Activated CD8-positive, alpha-beta memory T cell treated with anti-CD3 and anti-CD28 coated beads, Interleukin-2, amount 10 ng/mL, durations not matched to agents 7 days and 5 days (primary cell): Measurements from ENCODE around the gene C12orf75. TPM values are rescaled to one million over a fixed set of nuclear protein-coding genes. Genes with fewer than 3 reads are reported as not detected.
"Not testable (repeated sequence)": the region's sequence is repeated elsewhere in the genome, so short reads cannot be mapped to it uniquely, and the experiment has no call there.

Experiments used
- ATAC-seq: fragments of 150-1000 bp; cut with Tn5 transposase; one replicate; pipeline ENCODE4 v1.10.0; 2021; ENCODE audit warnings: moderate library complexity
- CTCF ChIA-PET: fragments of 350-600 bp; sonication (Branson Sonifier 250); formaldehyde crosslinking; loops from one replicate; lab custom pipeline; 2021; ENCODE audit warnings: antibody characterized with exemption; lab: Charles Lee
- DNase-seq: peaks from one replicate; pipeline ENCODE4 v3.0.0-alpha.2; 2020
- H3K27ac Mint-ChIP-seq: one replicate; pipeline ENCODE4 v1.8.0; 2021; ENCODE audit warnings: mild to moderate bottlenecking, mixed read lengths
- H3K27me3 Mint-ChIP-seq: one replicate; pipeline ENCODE4 v1.8.0; 2021; ENCODE audit warnings: mixed read lengths
- H3K36me3 Mint-ChIP-seq: one replicate; pipeline ENCODE4 v1.8.0; 2021; ENCODE audit warnings: mild to moderate bottlenecking, mixed read lengths
- H3K4me1 Mint-ChIP-seq: one replicate; pipeline ENCODE4 v1.8.0; 2021; ENCODE audit warnings: mixed read lengths
- H3K4me3 Mint-ChIP-seq: one replicate; pipeline ENCODE4 v1.8.0; 2021; ENCODE audit warnings: mild to moderate bottlenecking, moderate library complexity, mixed read lengths
- H3K9me3 Mint-ChIP-seq: one replicate; pipeline ENCODE4 v1.8.0; 2022; ENCODE audit warnings: low read depth, mixed read lengths
- total RNA-seq, 2 experiments: library from RNA; stranded (reverse); gene quantifications; one replicate each; pipeline ENCODE4 v1.2.3, GENCODE V29; 2021

C12orf75 gene
- total RNA-seq, 2 experiments from 2014 or later: 277 to 318 TPM

DNA sequence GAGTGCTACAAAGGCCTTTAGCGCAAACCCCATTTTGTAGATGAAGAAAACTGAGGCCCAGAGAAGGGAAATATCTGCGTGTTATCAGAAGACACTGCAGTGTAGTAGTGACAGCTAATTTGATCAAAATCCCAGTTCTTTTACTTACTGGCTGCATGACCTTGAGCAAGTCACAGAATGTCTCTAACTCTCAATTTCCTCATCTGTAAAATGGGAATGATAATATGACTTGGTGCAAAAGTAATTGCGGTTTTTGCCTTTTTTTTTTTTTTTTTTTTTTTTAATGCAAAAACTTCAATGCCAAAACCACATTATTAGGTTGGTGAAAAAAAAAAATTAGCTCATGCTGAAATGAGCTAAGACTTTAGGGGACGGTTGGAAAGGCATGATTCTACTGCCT is 69.7 kb downstream of the C12orf75 start:
- Mint-ChIP-seq H3K27ac (no peak overlapping the region), H3K27me3 (no peaks in the 10 kb centered on the region), H3K36me3 (peaks cover 54% of the 10 kb centered on the region), H3K4me1 (no peaks in the 10 kb centered on the region), H3K9me3 (peaks cover 23% of the 10 kb centered on the region), H3K4me3 (no peak overlapping the region)
- no peak for ATAC-seq
- CTCF ChIA-PET: no interaction called here
- DNase-seq: no peak

DNA sequence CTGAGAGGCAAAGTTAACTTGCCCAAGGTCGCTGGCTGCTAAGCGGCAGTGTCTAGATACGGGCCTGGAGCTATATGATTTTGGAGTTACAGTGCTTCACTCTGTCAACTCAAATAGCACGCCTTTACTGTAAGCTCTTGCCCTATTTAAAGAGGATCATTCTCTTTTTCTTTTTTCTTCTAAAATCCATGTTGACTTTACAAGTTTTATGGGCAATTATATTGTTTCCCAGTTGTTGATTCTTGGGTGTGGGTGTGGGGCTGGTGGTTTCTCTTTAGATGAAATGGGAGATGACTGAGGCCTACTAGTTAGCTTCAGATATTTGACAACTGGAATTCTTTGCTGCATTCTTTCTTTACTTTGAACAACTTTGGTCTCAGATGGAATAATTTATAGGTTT is 70.7 kb downstream of the C12orf75 start:
- CTCF ChIA-PET: no interaction called here
- H3K36me3 Mint-ChIP-seq: peaks cover 55% of the 10 kb centered on the region
- H3K27me3 Mint-ChIP-seq: no peaks in the 10 kb centered on the region
- peaks cover 23% of the 10 kb centered on the region for H3K9me3 Mint-ChIP-seq
- no peak overlapping the region for H3K4me3 Mint-ChIP-seq
- H3K4me1 Mint-ChIP-seq: no peaks in the 10 kb centered on the region
- H3K27ac Mint-ChIP-seq: no peak overlapping the region
- ATAC-seq (no peak), DNase-seq (no peak)

DNA sequence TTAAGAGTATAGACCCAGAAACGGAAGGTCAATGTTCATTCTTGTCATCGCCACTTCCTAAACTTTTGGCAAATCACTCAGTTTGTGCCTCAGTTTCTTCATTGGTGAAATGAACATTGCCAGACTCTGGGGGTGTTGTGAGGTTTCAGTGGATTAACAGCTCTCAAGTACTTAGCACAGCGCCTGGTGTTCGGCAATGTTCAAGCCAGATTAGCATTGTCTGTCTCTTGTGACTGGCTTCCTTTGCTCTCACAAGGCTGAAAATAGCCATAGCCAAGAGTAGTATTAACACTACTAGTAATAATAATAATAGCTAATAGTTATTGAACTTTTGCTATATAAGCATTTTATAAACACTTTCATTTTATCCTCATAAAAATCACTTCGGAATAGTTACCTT is 71.9 kb downstream of the C12orf75 start:
- Mint-ChIP-seq H3K4me1 (no peaks in the 10 kb centered on the region), H3K27ac (no peak overlapping the region), H3K27me3 (no peaks in the 10 kb centered on the region), H3K9me3 (peaks cover 21% of the 10 kb centered on the region), H3K4me3 (no peak overlapping the region), H3K36me3 (peaks cover 49% of the 10 kb centered on the region)
- ATAC-seq (no peak), DNase-seq (no peak)
- CTCF ChIA-PET: interaction anchor here (1.6 kb wide), 1 partner anchor 19 kb away, joined by 4 read pairs; no protein-coding TSS in a partner anchor

DNA sequence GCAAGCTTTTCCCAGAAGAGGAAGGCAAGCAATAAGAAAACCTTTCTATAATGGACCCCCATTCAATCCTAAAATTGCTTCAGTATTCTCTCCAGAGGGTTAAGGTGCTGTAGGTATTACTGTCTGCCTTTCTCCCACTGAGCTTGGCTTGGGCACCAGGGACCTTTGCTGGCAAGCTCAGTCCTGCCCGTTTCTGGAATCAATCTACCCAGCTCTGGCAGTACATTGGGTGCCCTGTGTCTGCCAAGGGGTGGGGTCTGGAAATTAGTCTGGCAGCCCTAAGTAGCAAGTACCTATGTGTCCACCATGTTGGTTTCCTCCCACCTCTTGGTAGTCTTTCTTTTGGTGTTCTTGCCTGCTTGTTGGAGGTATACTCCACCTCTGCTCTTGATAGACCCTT is 72.6 kb downstream of the C12orf75 start:
- Mint-ChIP-seq H3K4me1 (no peaks in the 10 kb centered on the region), H3K9me3 (peaks cover 21% of the 10 kb centered on the region), H3K36me3 (peaks cover 42% of the 10 kb centered on the region), H3K27me3 (no peaks in the 10 kb centered on the region), H3K27ac (no peak overlapping the region), H3K4me3 (no peak overlapping the region)
- CTCF ChIA-PET: interaction anchor here (1.6 kb wide), 1 partner anchor 19 kb away, joined by 4 read pairs; no protein-coding TSS in a partner anchor
- no peak for DNase-seq
- no peak for ATAC-seq

DNA sequence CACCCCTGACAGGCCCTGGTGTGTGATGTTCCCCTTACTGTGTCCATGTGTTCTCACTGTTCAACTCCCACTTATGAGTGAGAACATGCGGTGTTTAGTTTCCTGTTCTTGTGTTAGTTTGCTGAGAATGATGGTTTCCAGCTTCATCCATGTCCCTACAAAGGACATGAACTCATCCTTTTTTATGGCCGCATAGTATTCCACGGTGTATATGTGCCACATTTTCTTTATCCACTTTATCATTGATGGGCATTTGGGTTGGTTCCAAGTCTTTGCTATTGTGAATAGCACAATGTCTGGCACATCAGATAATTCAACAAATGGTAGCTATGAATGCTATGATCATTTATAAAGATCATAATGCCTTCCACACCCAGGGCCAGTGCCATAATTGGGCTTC is 73.6 kb downstream of the C12orf75 start:
- Mint-ChIP-seq H3K36me3 (peaks cover 32% of the 10 kb centered on the region), H3K9me3 (peaks cover 13% of the 10 kb centered on the region)
- DNase-seq, ATAC-seq, CTCF ChIA-PET, H3K27ac Mint-ChIP-seq, H3K4me3 Mint-ChIP-seq, H3K27me3 Mint-ChIP-seq, H3K4me1 Mint-ChIP-seq: not testable (repeated sequence)

DNA sequence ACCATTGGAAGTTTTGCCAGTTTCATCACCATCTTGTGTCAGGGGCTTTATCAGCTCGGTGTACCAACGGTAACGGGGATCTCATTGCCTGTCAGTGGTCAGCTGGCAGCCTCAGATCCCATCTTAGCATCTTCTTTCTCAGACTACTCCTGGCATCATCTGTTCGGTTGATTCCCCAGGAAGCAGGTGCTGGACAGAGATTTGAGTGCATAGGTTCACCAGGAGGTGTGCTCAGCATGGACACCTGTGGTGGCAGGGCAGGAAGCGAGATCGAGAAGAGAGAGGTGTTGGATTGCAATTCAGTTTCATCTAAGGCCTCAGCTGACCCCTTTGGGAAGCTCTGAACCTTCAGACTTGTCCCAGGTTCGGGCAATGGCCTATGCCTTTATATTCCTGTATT is 76.0 kb downstream of the C12orf75 start:
- CTCF ChIA-PET: no interaction called here
- no peaks in the 10 kb centered on the region for H3K27me3 Mint-ChIP-seq
- H3K9me3 Mint-ChIP-seq: peaks cover 8% of the 10 kb centered on the region
- no peak for DNase-seq
- H3K4me1 Mint-ChIP-seq: peaks cover 15% of the 10 kb centered on the region
- no peak overlapping the region for H3K27ac Mint-ChIP-seq
- H3K36me3 Mint-ChIP-seq: peaks cover 18% of the 10 kb centered on the region
- H3K4me3 Mint-ChIP-seq: no peak overlapping the region
- ATAC-seq: no peak

DNA sequence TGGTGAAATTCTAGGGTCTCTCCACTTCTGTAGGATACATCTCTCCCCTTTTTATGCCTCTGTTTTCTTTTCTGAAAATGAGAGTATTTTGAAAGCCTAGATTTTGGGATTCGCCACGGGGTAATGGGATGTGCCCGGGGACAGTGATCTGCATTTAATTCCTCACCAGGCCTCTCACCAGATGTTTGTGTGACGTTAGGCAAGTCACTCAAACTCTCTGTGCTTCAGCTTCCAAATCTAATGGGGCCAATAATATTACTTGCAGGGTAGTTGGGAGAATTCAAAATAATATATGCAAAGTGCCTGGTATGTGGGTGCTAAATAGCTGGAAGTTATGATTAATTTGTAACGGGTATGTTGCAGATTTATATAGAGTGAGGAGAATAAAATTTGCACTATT is 78.8 kb downstream of the C12orf75 start:
- Mint-ChIP-seq H3K36me3 (peaks cover 7% of the 10 kb centered on the region), H3K27ac (no peak overlapping the region), H3K4me1 (peaks cover 15% of the 10 kb centered on the region), H3K4me3 (no peak overlapping the region), H3K9me3 (peaks cover 5% of the 10 kb centered on the region), H3K27me3 (no peaks in the 10 kb centered on the region)
- CTCF ChIA-PET: no interaction called here
- ATAC-seq (no peak), DNase-seq (no peak)

DNA sequence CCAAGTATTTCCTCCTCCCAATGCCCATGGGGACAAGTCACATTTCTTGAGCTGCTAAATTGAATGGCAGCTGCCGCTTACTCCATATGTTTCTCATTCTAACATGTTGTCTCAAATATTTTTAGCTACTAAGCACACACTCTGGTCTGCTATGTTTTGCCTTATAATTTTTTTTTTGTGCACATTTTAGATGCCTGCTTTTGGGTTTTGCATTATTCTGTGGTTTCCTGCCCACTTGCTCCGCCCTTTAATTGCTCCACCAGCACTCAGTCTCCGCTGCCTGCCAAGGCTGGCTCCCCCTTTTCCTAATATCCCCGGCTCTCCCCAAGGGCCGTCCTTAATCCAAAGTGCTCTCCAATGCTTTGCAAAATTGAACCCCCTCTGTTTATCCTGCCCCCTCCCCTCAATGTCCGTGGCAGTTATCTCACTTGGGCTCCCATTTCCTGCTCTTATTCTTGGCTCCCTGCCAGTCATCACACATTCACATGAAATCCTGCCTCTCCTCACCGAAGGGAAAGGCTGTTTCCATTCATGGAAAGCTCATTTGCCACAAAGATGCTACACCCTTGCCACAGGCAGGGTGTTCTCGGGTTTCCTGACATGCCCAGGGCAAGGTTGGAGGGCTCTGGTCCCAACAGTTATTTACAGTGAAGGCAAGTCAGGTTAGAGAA is 79.4 kb downstream of the C12orf75 start:
- H3K27me3 Mint-ChIP-seq: no peaks in the 10 kb centered on the region
- peak overlapping the region; percentile 17 for H3K4me3 Mint-ChIP-seq
- H3K9me3 Mint-ChIP-seq: peaks cover 1% of the 10 kb centered on the region
- H3K4me1 Mint-ChIP-seq: peaks cover 15% of the 10 kb centered on the region
- ATAC-seq (no peak), DNase-seq (no peak)
- H3K27ac Mint-ChIP-seq: no peak overlapping the region
- H3K36me3 Mint-ChIP-seq: peaks cover 3% of the 10 kb centered on the region
- CTCF ChIA-PET: no interaction called here

DNA sequence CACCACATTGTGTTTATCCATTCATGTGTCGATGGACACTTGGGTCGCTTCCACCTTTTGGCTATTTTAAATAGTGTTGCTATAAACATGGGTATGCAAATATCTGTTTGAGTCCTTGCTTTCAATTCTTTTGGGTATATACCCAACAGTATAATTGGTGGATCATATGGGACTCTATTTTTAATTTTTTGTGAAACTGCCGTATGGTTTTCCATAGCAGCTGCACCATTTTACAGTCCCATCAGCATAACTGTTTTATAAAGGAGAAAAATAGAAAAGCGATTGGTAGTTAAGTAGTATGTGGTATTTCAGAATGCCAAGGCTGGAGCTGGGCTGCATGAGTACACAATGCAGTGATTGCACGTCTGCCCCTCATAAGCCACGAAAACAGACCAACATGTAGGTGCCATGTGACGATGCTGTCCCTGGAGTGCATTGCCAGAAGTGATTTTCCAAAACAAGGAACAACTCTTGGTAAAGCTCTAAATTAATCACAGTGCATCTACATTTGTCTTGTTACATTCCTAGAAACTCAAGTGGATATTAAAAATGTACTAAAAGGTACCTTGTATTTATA is 83.5 kb downstream of the C12orf75 start:
- peaks cover 2% of the 10 kb centered on the region for H3K27me3 Mint-ChIP-seq
- no peak overlapping the region for H3K27ac Mint-ChIP-seq
- CTCF ChIA-PET: no interaction called here
- H3K4me3 Mint-ChIP-seq: no peak overlapping the region
- ATAC-seq (no peak), DNase-seq (no peak)
- H3K36me3 Mint-ChIP-seq: no peaks in the 10 kb centered on the region
- H3K9me3 Mint-ChIP-seq: no peaks in the 10 kb centered on the region
- peaks cover 15% of the 10 kb centered on the region for H3K4me1 Mint-ChIP-seq

DNA sequence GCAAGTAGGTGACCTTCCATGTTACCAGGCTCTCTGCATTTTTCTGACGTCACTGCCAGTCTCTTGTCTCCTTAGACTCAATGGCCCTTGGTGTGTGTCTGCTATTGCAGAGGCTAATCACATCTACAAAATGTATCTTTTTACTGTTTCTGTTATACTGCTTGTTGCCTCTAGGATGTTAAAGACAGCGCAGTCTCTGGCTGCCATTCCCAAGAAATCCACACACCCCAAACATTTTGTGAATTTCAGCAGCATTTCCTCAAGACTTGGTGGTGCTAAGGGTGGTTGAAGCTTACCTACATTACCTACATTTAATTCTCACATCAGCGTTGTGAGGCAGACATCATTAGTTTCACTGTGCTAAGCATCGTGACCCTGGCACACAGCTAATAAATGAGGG is 87.2 kb downstream of the C12orf75 start:
- Mint-ChIP-seq H3K27me3 (peaks cover 2% of the 10 kb centered on the region), H3K9me3 (no peaks in the 10 kb centered on the region), H3K27ac (no peak overlapping the region), H3K36me3 (no peaks in the 10 kb centered on the region), H3K4me1 (no peaks in the 10 kb centered on the region), H3K4me3 (no peak overlapping the region)
- no peak for ATAC-seq
- no peak for DNase-seq
- CTCF ChIA-PET: interaction anchor here (5.0 kb wide), 1 partner anchor 720 kb away, joined by 44 read pairs; the partner anchor contains the start of gene NUAK1

DNA sequence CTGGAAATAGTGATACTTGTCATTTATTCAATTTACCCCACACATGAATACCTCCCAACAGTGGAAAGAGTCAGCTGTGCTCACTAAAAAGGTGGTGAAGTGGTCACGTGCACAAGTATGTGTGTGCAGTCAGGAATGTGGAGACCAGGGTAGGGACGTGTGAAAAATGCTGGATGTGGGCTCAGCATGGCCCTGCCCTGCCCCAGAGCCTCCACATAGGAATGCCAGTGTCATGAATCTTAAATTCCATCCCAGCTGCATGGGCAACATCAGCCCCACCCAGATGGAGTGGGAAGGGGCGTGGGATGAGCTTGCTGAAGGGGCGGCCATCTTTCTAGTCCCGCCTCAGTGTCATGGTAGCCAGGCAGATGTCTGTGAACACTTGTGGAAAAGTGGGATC is 87.7 kb downstream of the C12orf75 start:
- H3K9me3 Mint-ChIP-seq: no peaks in the 10 kb centered on the region
- no peak for ATAC-seq
- CTCF ChIA-PET: interaction anchor here (1.3 to 5.0 kb wide), 2 partner anchors 719 to 809 kb away, joined by 3 to 44 read pairs; partner anchors contain the start of gene NUAK1
- peaks cover 2% of the 10 kb centered on the region for H3K27me3 Mint-ChIP-seq
- no peaks in the 10 kb centered on the region for H3K4me1 Mint-ChIP-seq
- H3K36me3 Mint-ChIP-seq: no peaks in the 10 kb centered on the region
- H3K27ac Mint-ChIP-seq: no peak overlapping the region
- DNase-seq: no peak
- no peak overlapping the region for H3K4me3 Mint-ChIP-seq

DNA sequence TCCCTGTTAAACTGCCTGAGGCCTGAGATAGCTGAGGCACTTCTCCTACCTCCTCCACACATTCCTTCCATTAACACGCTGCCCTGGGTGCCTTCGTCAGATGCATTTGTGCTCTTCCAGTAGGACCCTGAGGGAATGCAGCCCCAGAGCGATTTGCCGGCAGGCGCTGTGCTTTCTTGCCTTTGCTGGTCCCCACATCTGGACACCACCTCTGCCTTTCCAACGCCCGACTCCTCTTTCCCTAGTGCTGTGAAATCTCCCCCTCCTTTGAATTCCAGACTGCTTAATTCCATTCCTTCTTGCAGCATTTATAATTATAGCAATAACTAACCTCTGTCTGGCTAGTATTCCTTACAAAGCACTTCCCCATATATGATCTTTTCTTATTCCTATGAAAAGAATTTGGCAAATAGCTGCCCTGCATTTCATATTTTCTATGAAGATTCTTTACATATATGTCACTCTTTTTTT is 88.4 kb downstream of the C12orf75 start:
- no peak for ATAC-seq
- CTCF ChIA-PET: interaction anchor here (1.3 to 5.0 kb wide), 2 partner anchors 719 to 808 kb away, joined by 3 to 44 read pairs; partner anchors contain the start of gene NUAK1
- no peak for DNase-seq
- peaks cover 2% of the 10 kb centered on the region for H3K4me1 Mint-ChIP-seq
- H3K9me3 Mint-ChIP-seq: no peaks in the 10 kb centered on the region
- no peak overlapping the region for H3K27ac Mint-ChIP-seq
- H3K4me3 Mint-ChIP-seq: no peak overlapping the region
- H3K27me3 Mint-ChIP-seq: peaks cover 2% of the 10 kb centered on the region
- H3K36me3 Mint-ChIP-seq: no peaks in the 10 kb centered on the region

DNA sequence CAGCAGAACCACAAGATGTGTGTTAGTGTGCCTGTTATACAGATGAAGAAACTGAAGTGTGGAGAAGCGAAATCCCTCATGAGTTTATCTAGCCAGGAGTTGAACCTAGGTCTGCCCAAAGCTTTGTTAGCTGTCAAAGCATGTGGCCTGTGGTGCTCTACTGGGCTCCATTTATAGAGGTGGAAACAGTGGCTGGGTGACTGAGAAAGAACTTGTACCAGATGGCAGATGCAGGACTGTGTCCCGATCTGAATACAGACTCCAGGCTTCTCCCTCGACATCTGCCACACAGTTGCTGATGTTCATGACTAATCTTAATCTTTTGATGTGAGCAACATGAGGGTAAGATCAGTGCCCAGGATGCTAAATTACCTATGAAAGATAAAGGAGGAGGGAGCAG is 89.1 kb downstream of the C12orf75 start:
- Mint-ChIP-seq H3K27me3 (peaks cover 2% of the 10 kb centered on the region), H3K36me3 (no peaks in the 10 kb centered on the region), H3K4me3 (no peak overlapping the region), H3K27ac (no peak overlapping the region), H3K4me1 (peaks cover 2% of the 10 kb centered on the region), H3K9me3 (no peaks in the 10 kb centered on the region)
- CTCF ChIA-PET: interaction anchor here (5.0 kb wide), 1 partner anchor 718 kb away, joined by 44 read pairs; the partner anchor contains the start of gene NUAK1
- DNase-seq (no peak), ATAC-seq (no peak)

DNA sequence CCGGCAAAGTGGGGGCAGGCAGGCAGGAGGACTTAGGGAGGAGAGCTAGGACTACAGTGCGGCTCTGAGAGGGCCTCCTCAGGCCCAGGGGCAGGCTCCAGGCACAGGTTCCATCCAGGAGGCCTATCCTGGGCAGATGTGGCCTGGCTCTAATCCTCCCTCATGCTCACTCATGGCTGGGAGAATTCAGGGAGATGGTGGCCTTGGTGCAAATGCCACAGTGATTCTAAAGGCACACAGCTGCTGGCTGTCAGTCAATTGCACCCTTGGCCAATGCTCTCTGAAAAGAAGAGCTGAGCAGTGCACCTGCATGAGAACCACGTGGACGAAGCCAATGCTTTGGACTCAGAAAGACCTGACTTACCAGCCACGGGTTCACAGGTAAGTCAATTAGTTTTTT is 89.6 kb downstream of the C12orf75 start:
- ATAC-seq (no peak), DNase-seq (no peak)
- Mint-ChIP-seq H3K36me3 (no peaks in the 10 kb centered on the region), H3K27ac (no peak overlapping the region), H3K27me3 (peaks cover 2% of the 10 kb centered on the region), H3K4me1 (peaks cover 2% of the 10 kb centered on the region), H3K9me3 (no peaks in the 10 kb centered on the region), H3K4me3 (no peak overlapping the region)
- CTCF ChIA-PET: interaction anchor here (0.6 to 5.0 kb wide), 9 partner anchors 13 to 801 kb away, joined by 3 to 44 read pairs (median 3); partner anchors contain the start of gene NUAK1
